K562 (cell line): Measurements from ENCODE around the gene METAP1D. TPM values are rescaled to one million over a fixed set of nuclear protein-coding genes. Genes with fewer than 3 reads are reported as not detected.

ENCODE experiments used
- ATAC-seq: fragments of 200-7000 bp; cut with Tn5 transposase; 3 replicates; pipeline ENCODE4 v1.9.1; 2020; ENCODE audit warnings: moderate library complexity
- BruUV-seq: library from RNA; stranded (reverse); fragments of 400-500 nt; replicated peaks from 2 replicates; lab custom pipeline; 2021; lab: Mats Ljungman, UMichigan
- CTCF ChIA-PET: fragments of 300-600 bp; formaldehyde crosslinking; extraction: SDS; loops from one replicate; lab custom pipeline; 2021; ENCODE audit warnings: low intra/inter-chr PET ratio; lab: Yijun Ruan, JAX
- POLR2A ChIA-PET: fragments of 300-600, 350-650 bp; sonication (Branson Sonifier 250); formaldehyde crosslinking; extraction: SDS; loops from one replicate; lab custom pipeline; 2021; ENCODE audit warnings: antibody characterized with exemption, inconsistent platforms; lab: Yijun Ruan, JAX
- DNase-seq, 4 experiments: peaks; one replicate each; pipeline versions ENCODE4 v3.0.0 to v3.0.0-alpha.2; 2011 to 2018; ENCODE audit warnings: low spot score in 3 of 4, mixed read lengths in 3 of 4; ENCODE audit errors: extremely low read depth in 1 of 4
- FAIRE-seq: peaks from 2 replicates; lab custom pipeline; 2011; peaks lifted over from hg19 to GRCh38; lab: Jason Lieb, UNC
- H2AFZ ChIP-seq: 2 replicates; pipeline ENCODE4 v1.6.0; 2011; ENCODE audit warnings: low read depth, low read length, control low read depth, inconsistent platforms
- H3K27ac ChIP-seq: fragments of 200-600 bp; 3 replicates; pipeline ENCODE4 v1.8.0; 2011; ENCODE audit warnings: low read depth, mild to moderate bottlenecking, control low read depth, inconsistent platforms, low read length, moderate library complexity, mixed read lengths; ENCODE audit errors: extremely low read depth
- H3K27me3 ChIP-seq, 2 experiments: fragments of 300-600 bp in 1 of 2; 2 replicates in 1 of 2; 3 replicates in 1 of 2; pipeline versions ENCODE4 v1.6.0 to v1.8.0; 2011; ENCODE audit warnings: inconsistent platforms in 2 of 2, low read length in 2 of 2, mild to moderate bottlenecking in 1 of 2, mixed read lengths in 1 of 2, moderate library complexity in 1 of 2; ENCODE audit not compliant: control insufficient read depth in 2 of 2, insufficient read depth in 2 of 2
- H3K36me3 ChIP-seq: fragments of 300-600 bp; 3 replicates; pipeline ENCODE4 v1.8.0; 2011; ENCODE audit warnings: mild to moderate bottlenecking, low read length, inconsistent platforms; ENCODE audit not compliant: control insufficient read depth, insufficient read depth
- H3K4me1 ChIP-seq, 2 experiments: fragments of 200-600 bp in 1 of 2; replicated peaks in 1 of 2; 2 replicates in 1 of 2; 3 replicates in 1 of 2; pipeline versions ENCODE4 v1.5.1 to v1.8.0; 2011; ENCODE audit warnings: inconsistent platforms in 2 of 2, low read length in 2 of 2, mild to moderate bottlenecking in 1 of 2, mixed read lengths in 1 of 2, moderate library complexity in 1 of 2; ENCODE audit not compliant: control insufficient read depth in 2 of 2, insufficient read depth in 2 of 2
- H3K4me2 ChIP-seq: 2 replicates; pipeline ENCODE4 v1.6.1; 2011; ENCODE audit warnings: low read length, control low read depth, inconsistent platforms, mixed read lengths; ENCODE audit not compliant: insufficient read depth
- H3K4me3 ChIP-seq: fragments of 200-600 bp; sonication (generic), shearing (Covaris generic); 2 replicates; pipeline ENCODE4 v1.5.1; 2016; ENCODE audit warnings: control low read depth, inconsistent platforms
- H3K79me2 ChIP-seq: fragments of 200-600 bp; 3 replicates; pipeline ENCODE4 v1.8.0; 2011; ENCODE audit warnings: low read length, inconsistent platforms; ENCODE audit not compliant: control insufficient read depth, insufficient read depth
- H3K9ac ChIP-seq, 2 experiments: 2 replicates each; pipeline versions ENCODE4 v1.6.0 to v1.6.1; 2011; ENCODE audit warnings: low read depth in 2 of 2, low read length in 2 of 2, control low read depth in 1 of 2, inconsistent platforms in 1 of 2, mild to moderate bottlenecking in 1 of 2, mixed read lengths in 1 of 2; ENCODE audit not compliant: insufficient read depth in 1 of 2
- H3K9me1 ChIP-seq: one replicate; pipeline ENCODE4 v1.6.0; 2011; ENCODE audit warnings: inconsistent platforms, mild to moderate bottlenecking, low read length, moderate library complexity; ENCODE audit not compliant: control insufficient read depth, insufficient read depth
- H3K9me3 ChIP-seq: replicated peaks from 2 replicates; pipeline ENCODE4 v1.5.1; 2011; ENCODE audit warnings: low read depth, low read length, inconsistent platforms; ENCODE audit not compliant: control insufficient read depth, insufficient read depth
- H4K20me1 ChIP-seq: replicated peaks from 2 replicates; pipeline ENCODE4 v1.6.1; 2011; ENCODE audit warnings: low read length, inconsistent platforms, mixed read lengths; ENCODE audit not compliant: control insufficient read depth, insufficient read depth
- ARID1B ChIP-seq: fragments of 450-650 bp; IDR thresholded peaks from 2 replicates; pipeline ENCODE4 v1.6.1; 2016; ENCODE audit warnings: antibody characterized with exemption, mild to moderate bottlenecking, inconsistent platforms
- HDAC1 ChIP-seq, 2 experiments: fragments of 450-650 bp; IDR thresholded peaks; 2 replicates each; pipeline ENCODE4 v1.6.1; 2016 to 2017; ENCODE audit warnings: inconsistent platforms in 1 of 2, mild to moderate bottlenecking in 1 of 2, moderate library complexity in 1 of 2
- WGBS: fragments of 100-300 bp; shearing (Covaris generic); methylation state at CpG from one replicate; pipeline ENCODE4 v1.1.6; 2016; ENCODE audit warnings: low coverage, mixed read lengths; ENCODE audit not compliant: insufficient coverage; ENCODE audit errors: missing lambda C conversion rate; 5-methylcytosine and 5-hydroxymethylcytosine counted together
- in situ Hi-C: fragments of 300-500 bp; cut with MboI; formaldehyde crosslinking; loops from 4 replicates; pipeline ENCODE4 v1.15.0; 2018; ENCODE audit warnings: inconsistent platforms, mixed read lengths
- intact Hi-C: fragments of 100-400 bp; cut with micrococcal nuclease; formaldehyde crosslinking; loops from 2 replicates; pipeline ENCODE4 v1.14.2; 2022
- polyA plus RNA-seq, 8 experiments: library from polyadenylated mRNA; depleted of rRNA in 4 of 8; stranded (reverse) in 5 of 8; unstranded in 3 of 8; fragments of >200 nt; fragmentation: Nextera tagmentation in 2 of 8; fragmentation: Illumina TruSeq in 1 of 8; extraction: Ambion mirVana in 2 of 8; extraction: Trizol in 1 of 8; gene quantifications; 2 replicates each; pipeline versions ENCODE4 v1.2.1 to v1.2.3, GENCODE V29; 2011 to 2014; ENCODE audit warnings: inconsistent platforms in 1 of 8, missing spikeins in 1 of 8
- total RNA-seq, 7 experiments: library from RNA; depleted of rRNA in 6 of 7; stranded (reverse); fragments of >200 nt in 6 of 7; fragmentation: Illumina TruSeq in 2 of 7; extraction: Trizol in 2 of 7; gene quantifications; 2 replicates each; pipeline versions ENCODE4 v1.2.1 to v1.2.3, GENCODE V29; 2011 to 2021; ENCODE audit warnings: low replicate concordance in 1 of 7
- TF ChIP-seq, protein P1 (sequence below): sonication (generic); formaldehyde crosslinking; IDR thresholded peaks from 2 replicates; pipeline ENCODE4 v1.8.0; 2022; ENCODE audit warnings: mild to moderate bottlenecking, missing genetic modification reagents
- TF ChIP-seq, protein P2 (sequence below), 2 experiments: fragments of 450-650 bp; formaldehyde crosslinking in 1 of 2; IDR thresholded peaks; 2 replicates each; pipeline versions ENCODE4 v1.4.0 to v1.6.1; 2014 to 2020; ENCODE audit warnings: mild to moderate bottlenecking in 2 of 2, borderline replicate concordance in 1 of 2, low read depth in 1 of 2
- TF ChIP-seq, protein P3 (sequence below): IDR thresholded peaks from 2 replicates; pipeline ENCODE4 v1.6.1; 2016; ENCODE audit warnings: missing genetic modification characterization, missing compliant biosample characterization

Gene METAP1D
- total and polyA plus RNA-seq, 9 of the 15 experiments (the other 6 are each of a cell fraction or from before 2014, with no cell fraction given), result 8.0 to 23.4 (median 15.7) TPM

DNA sequence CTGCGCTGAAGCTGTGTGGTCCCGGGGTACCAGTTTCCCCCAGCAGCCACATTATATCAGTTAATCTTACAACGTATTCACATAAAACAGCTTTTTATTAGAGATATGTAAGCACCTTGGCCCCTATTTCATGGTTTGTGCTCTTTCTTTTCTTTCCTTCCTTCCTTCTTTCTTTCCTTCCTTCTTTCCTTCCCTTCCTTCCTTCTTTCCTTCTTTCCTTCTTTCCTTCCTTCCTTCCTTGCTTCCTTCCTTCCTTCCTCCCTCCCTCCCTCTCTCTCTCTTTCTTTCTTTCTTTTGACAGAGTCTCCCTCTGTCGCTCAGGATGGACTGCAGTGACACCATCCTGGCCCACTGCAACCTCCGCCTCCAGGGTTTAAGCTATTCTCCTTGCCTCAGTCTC lies 3.7 kb upstream of the METAP1D start:
- Histone ChIP-seq H3K9me3 (no peaks in the 10 kb centered on the region), H3K4me1 (peaks cover 6 to 13% of the 10 kb centered on the region in 2 experiments; a peak in 4 of 5 replicates), H3K27ac (no peak overlapping the region), H3K27me3 (no peaks in the 10 kb centered on the region), H3K4me3 (no peak overlapping the region), H3K36me3 (no peaks in the 10 kb centered on the region), H3K9me1 (no peaks in the 10 kb centered on the region), H4K20me1 (no peaks in the 10 kb centered on the region), H2AFZ (no peak overlapping the region), H3K79me2 (peaks cover 15% of the 10 kb centered on the region; the same call in 2 of the 3 replicates), H3K9ac (no peak overlapping the region), H3K4me2 (no peak overlapping the region)
- intact Hi-C loops, result loop anchor here (10.0 kb wide), 1 partner anchor 291 kb away; no protein-coding TSS in a partner anchor
- 82% methylated on average over 5 of the region's 5 CpGs for WGBS
- DNase-seq, result no peak
- FAIRE-seq, result no peak
- no peak for ATAC-seq
- POLR2A ChIA-PET, result no interaction called here
- in situ Hi-C loops, result no loop called here
- CTCF ChIA-PET, result no interaction called here
- BruUV-seq, result no TSS peak
- TF ChIP-seq, protein P1, sequence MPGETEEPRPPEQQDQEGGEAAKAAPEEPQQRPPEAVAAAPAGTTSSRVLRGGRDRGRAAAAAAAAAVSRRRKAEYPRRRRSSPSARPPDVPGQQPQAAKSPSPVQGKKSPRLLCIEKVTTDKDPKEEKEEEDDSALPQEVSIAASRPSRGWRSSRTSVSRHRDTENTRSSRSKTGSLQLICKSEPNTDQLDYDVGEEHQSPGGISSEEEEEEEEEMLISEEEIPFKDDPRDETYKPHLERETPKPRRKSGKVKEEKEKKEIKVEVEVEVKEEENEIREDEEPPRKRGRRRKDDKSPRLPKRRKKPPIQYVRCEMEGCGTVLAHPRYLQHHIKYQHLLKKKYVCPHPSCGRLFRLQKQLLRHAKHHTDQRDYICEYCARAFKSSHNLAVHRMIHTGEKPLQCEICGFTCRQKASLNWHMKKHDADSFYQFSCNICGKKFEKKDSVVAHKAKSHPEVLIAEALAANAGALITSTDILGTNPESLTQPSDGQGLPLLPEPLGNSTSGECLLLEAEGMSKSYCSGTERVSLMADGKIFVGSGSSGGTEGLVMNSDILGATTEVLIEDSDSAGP (CRISPR knock-in tag), result no peak
- TF ChIP-seq, protein P2, sequence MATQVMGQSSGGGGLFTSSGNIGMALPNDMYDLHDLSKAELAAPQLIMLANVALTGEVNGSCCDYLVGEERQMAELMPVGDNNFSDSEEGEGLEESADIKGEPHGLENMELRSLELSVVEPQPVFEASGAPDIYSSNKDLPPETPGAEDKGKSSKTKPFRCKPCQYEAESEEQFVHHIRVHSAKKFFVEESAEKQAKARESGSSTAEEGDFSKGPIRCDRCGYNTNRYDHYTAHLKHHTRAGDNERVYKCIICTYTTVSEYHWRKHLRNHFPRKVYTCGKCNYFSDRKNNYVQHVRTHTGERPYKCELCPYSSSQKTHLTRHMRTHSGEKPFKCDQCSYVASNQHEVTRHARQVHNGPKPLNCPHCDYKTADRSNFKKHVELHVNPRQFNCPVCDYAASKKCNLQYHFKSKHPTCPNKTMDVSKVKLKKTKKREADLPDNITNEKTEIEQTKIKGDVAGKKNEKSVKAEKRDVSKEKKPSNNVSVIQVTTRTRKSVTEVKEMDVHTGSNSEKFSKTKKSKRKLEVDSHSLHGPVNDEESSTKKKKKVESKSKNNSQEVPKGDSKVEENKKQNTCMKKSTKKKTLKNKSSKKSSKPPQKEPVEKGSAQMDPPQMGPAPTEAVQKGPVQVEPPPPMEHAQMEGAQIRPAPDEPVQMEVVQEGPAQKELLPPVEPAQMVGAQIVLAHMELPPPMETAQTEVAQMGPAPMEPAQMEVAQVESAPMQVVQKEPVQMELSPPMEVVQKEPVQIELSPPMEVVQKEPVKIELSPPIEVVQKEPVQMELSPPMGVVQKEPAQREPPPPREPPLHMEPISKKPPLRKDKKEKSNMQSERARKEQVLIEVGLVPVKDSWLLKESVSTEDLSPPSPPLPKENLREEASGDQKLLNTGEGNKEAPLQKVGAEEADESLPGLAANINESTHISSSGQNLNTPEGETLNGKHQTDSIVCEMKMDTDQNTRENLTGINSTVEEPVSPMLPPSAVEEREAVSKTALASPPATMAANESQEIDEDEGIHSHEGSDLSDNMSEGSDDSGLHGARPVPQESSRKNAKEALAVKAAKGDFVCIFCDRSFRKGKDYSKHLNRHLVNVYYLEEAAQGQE (IDR thresholded peaks at IDR 0.05; ENCODE audit: borderline replicate concordance), result no peak
- TF ChIP-seq, protein P2 (CRISPR knock-in tag; IDR thresholded peaks at IDR 0.05; ENCODE audit: low read depth), result no peak
- TF ChIP-seq, protein P3, sequence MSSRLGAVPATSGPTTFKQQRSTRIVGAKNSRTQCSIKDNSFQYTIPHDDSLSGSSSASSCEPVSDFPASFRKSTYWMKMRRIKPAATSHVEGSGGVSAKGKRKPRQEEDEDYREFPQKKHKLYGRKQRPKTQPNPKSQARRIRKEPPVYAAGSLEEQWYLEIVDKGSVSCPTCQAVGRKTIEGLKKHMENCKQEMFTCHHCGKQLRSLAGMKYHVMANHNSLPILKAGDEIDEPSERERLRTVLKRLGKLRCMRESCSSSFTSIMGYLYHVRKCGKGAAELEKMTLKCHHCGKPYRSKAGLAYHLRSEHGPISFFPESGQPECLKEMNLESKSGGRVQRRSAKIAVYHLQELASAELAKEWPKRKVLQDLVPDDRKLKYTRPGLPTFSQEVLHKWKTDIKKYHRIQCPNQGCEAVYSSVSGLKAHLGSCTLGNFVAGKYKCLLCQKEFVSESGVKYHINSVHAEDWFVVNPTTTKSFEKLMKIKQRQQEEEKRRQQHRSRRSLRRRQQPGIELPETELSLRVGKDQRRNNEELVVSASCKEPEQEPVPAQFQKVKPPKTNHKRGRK (tag), result peak; percentile 91
- TF ChIP-seq ARID1B (0 out of 2 replicates have a peak, but pooled peaks have one; percentile 13), HDAC1 (IDR thresholded peaks at IDR 0.05) (0 out of 4 replicates have a peak, but pooled peaks of 1 of the 2 experiments have one; percentile 40)
